ENCODE data around the gene ST6GALNAC3.
"Not testable (repeated sequence)": the region's sequence is repeated elsewhere in the genome, so short reads cannot be mapped to it uniquely, and the experiment has no call there.

ST6GALNAC3 gene

DNA sequence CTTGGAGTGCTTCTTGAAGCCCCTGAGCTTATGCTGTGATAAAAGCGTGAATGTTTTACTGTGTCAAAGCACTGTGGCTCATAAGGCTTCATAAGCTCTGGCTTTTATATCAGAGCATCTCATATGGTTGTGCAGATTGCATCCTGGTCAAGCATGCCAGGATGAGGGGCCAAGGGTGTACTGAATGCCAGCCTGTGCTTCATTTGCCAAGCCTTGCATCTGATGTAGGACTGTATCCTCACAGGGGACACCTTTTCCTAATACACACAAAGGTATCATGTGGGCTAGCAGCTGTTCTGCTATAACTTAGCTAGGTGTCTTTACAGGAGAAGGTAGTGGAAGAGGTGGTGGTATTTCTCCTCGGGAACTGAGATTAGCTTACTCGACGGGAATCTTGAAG is 134.7 kb downstream of the ST6GALNAC3 start:
- no peak for DNase-seq

DNA sequence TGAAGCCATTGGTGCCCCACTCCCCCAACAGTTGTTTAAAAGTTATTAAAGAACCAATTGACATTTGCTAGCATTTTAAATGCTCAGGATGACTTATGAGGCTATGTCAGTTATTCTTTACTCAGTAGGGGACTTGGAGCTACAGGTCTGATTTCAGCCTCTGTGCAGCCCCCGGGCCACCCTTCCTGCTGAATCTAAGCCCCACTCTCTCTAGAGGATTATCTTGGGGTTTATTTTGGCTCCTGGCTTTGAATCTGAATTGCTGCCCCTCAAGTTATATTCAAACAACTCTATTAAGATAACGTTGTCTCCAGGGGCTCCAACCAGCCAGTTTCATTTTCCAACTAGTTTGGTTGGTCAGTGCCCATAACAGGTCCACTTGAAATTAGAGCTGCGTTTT is 135.1 kb downstream of the ST6GALNAC3 start:
- DNase-seq = no peak

- DNase-seq = no peak
These were observed 135.6 kb downstream of the ST6GALNAC3 start for GRCh38 chr1:76210160-76210559.

DNA sequence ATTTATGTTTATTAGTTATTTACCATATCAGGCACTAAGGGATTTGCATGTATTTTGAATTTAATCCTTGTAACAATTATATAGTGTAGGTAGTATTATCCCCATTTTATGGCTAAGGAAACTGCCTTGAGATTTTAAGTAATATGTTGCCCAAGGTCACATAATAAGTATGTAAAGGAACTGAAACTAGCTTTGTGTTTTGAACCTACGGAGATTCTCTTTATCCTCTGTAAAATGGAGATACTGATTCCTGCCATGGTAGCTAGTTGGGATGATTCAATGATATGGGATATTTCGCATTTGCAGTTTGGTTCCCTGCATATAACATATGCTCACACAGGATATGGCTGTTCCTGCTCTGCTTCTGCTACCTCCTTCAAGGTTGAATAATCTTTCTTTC is 144.3 kb downstream of the ST6GALNAC3 start:
- DNase-seq = no peak

- DNase-seq = no peak
These were observed 144.8 kb downstream of the ST6GALNAC3 start for GRCh38 chr1:76219366-76219818.

GRCh38 chr1:76224752-76225151 is 150.2 kb downstream of the ST6GALNAC3 start:
- no peak for DNase-seq

DNA sequence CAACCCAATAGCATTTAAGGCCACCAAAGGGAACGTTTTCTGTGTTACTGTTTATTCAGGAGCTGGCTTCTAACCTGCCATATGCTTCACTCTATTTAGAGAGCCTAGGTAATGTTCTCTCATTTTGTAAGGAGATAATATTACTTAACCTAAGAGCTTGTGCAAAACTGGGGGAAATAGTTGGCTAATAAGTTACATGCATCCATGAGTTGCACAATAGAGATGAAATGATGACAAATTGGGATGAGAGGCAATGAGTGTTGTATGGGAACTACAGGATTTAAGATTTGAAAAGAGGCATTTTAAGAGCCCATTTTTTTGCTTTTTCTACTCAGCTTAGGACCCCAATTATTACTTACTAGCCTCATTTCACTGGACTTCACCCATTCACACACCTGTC is 151.0 kb downstream of the ST6GALNAC3 start:
- DNase-seq = no peak

DNA sequence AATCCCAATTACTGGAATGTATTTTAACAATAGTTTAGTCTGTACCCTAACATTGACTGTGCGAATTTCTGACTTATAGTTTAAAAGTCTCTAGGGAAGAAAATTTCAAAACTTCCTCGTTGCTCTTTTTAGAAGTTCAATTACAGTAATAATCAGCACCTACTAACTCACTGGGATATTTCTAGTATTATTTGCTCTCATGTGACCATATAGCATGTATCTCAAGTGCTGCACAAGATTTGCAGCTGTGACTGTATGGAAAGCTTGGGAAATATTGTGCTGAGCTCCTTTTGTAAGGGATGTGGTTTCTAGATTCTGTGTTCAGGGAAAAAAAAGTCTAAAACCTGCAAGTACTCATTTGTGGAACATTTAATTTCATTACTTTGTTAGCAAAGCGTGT is 153.1 kb downstream of the ST6GALNAC3 start:
- no peak for DNase-seq

- no peak for DNase-seq
These were observed 154.9 kb downstream of the ST6GALNAC3 start for GRCh38 chr1:76229279-76230005.

- no peak for DNase-seq
These were observed 156.3 kb downstream of the ST6GALNAC3 start for GRCh38 chr1:76230842-76231281.

- no peak for DNase-seq
These were observed 156.8 kb downstream of the ST6GALNAC3 start for GRCh38 chr1:76231320-76231719.

GRCh38 chr1:76232666-76233065 is 158.1 kb downstream of the ST6GALNAC3 start:
- DNase-seq = no peak

DNA sequence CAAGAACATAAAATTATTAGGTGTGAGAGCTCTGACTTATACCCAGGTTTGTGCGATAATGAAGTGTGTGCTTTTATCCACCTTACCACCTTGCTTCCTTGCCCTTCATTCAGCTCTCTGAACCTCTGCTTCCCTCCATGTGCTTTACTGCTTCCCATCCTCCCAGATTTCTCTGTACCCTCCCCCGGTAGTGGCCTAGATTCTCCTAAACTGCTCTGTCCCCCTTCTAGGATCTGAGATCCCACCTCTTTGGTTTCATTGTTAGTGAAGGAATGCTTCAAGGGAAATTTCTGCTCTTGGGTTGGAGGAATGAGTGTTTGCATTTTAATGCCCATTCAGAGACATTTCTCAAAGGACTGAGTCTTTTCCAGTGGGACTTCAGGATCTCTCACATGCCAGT is 159.5 kb downstream of the ST6GALNAC3 start:
- no peak for DNase-seq

- DNase-seq = no peak
These were observed 162.7 kb downstream of the ST6GALNAC3 start for GRCh38 chr1:76237211-76237610.

GRCh38 chr1:76238094-76238628 is 163.6 kb downstream of the ST6GALNAC3 start:
- DNase-seq = no peak

DNA sequence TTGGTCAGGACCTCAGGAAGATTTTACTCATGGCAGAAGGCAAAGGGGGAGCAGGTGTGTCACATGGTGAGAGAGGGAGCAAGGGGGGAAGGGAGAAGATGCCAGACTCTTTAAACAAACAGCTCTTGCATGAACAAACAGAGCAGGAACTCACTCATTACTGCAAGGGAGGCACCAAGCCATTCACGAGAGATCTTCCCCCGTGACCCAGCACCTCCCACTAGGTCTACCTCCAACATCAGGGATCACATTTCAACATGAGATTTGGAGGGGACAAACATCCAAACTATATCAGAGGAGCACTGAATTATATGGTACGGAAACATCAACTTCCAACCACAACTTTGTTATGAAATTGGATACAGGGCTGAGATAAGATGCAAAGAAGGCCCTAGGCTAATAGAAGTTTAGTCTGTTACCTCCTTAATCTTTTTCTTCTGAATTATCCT is 164.9 kb downstream of the ST6GALNAC3 start:
- DNase-seq = no peak

- no peak for DNase-seq
These were observed 165.8 kb downstream of the ST6GALNAC3 start for GRCh38 chr1:76240316-76240715.

DNA sequence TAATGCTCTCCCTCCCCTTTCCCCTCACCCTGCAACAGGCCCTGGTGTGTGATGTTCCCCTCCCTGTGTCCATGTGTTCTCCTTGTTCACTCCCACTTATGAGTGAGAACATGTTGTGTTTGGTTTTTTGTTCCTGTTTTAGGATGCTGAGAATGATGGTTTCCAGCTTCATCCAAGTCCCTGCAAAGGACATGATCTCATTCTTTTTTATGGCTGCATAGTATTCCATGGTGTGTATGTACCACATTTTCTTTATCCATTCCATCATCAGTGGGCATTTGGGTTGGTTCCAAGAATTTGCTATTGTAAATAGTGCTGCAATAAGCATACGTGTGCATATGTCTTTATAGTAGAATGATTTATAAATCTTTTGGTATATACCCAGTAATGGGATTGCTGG is 168.0 kb downstream of the ST6GALNAC3 start:
- DNase-seq = not testable (repeated sequence)

DNA sequence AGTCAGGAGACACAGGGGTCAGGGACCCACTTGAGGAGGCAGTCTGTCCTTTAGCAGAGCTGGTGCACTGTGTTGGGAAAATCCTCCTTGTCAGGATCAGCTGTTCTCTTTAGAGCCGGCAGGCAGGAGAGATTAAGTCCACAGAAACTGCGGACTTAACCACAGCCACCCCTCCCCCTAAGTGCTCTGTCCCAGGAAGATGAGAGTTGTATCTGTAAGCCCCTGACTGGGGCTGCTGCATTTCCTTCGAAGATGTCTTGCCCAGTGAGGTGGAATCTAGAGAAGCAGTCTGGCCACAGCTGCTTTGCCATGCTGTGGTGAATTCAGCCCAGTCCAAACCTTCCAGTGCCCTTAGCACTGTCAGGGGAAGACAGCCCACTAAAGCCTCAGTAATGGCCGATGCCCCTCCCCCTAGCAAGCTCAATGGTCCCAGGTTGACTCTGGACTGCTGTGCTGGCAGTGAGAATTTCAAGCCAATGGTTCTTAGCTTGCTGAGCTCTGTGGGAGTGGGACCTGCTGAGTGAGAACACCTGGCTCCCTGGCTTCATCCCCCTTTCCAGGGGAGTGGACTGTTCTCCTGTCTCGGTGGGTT is 172.8 kb downstream of the ST6GALNAC3 start:
- no peak for DNase-seq

DNA sequence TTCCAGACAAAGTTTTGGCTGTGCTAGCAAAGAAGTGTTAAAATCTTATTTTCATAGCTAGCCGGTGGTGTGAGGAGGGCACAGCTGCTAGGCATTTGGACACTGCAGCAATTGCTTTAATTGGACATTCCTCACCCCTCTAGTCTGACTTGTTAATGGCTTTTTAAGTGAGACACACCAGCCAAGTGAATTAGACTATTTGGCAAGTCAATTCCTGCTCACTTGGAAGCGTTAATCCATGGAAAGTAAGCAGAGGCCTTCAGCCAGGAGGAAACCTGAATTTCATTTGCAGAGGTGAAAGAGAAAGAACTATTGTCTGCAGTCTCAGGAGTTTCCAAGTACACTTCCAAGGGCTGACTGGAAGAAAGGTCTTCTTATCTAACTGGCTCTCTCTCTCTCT is 175.7 kb downstream of the ST6GALNAC3 start:
- no peak for DNase-seq

DNA sequence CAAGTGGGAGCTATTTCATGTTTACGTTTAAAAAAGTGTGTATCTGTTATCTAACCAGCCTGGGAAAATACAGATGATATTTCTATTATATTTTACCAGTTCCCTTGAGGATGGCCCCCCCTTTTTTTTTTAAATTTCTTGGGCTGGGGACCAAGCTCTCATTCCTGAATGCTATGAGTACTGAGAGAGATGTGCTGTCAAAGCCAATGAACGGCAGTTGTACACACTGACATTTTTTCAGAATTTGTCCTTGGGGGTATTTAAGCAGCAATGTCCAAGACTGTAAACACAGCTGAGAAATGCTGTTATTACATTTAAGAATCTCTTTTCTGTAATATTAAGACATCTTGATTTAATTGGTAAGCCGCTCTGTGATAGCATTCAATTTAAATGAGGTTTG is 177.9 kb downstream of the ST6GALNAC3 start:
- DNase-seq = no peak

DNA sequence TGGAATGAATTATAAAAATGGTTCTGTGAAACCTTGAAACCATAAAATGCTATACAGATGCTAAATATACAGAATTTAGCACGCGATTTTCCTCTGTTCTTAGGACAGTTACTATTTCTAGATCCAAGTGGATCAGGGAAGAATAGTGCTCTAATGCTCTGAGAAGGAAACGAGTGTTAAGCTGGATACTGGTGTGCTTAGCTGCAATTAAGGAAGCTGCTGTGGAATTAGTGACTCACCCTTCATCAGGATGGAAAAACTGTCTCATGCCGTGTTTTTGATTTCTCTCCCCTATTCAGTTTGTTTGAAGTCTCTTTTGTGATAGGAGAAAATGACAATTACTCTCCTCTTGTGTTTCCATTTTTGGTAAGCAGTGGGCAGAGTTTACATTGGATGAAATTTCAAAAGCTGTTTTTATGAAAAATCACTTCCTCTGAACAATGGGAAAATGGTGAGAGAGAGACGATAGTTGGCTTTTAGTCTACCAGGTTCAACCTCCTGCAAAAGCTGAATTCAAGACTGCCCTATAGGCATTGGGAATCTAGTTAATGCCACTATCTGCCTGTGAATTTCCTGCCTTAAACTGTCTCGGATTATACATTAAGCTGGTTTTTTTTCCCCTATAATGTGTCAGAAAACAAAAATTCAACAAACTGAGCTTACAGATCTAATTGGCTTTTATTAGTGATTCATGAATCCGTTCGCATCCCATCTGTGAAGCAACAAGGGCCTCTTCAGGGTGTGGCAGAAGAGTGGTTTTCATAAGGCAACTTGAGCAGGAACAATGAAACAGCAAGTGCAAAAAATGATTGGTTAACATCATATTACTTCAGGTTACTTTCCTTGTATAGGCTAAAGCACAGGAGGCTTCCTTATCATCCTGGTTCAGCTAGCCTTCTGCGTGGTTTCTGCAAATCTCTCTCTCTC is 179.8 kb downstream of the ST6GALNAC3 start:
- no peak for DNase-seq
